HepG2 (cell line): Measurements from ENCODE around the gene MYOM1. TPM values are rescaled to one million over a fixed set of nuclear protein-coding genes. Genes with fewer than 3 reads are reported as not detected.

Experiments
- ARHGAP35 ChIP-seq: sonication (generic); formaldehyde crosslinking; IDR thresholded peaks from 2 replicates; pipeline ENCODE4 v1.9.0; 2022; ENCODE audit warnings: mild to moderate bottlenecking, inconsistent platforms, moderate library complexity, missing genetic modification reagents, borderline replicate concordance
- ATM ChIP-seq: fragments of 450-650 bp; IDR thresholded peaks from 2 replicates; pipeline ENCODE4 v1.7.1; 2017; ENCODE audit warnings: mild to moderate bottlenecking, borderline replicate concordance
- CREB1 ChIP-seq, 2 experiments: fragments of 450-650 bp in 1 of 2; IDR thresholded peaks; 2 replicates each; pipeline ENCODE4 v1.6.1; 2016 to 2017; ENCODE audit warnings: control low read depth in 1 of 2, mild to moderate bottlenecking in 1 of 2, missing compliant biosample characterization in 1 of 2, missing genetic modification characterization in 1 of 2
- EED ChIP-seq: sonication (generic); formaldehyde crosslinking; IDR thresholded peaks from 2 replicates; pipeline ENCODE4 v1.5.0; 2020; ENCODE audit warnings: mild to moderate bottlenecking, missing genetic modification reagents
- GLI4 ChIP-seq: sonication (generic); formaldehyde crosslinking; IDR thresholded peaks from 2 replicates; pipeline ENCODE4 v1.5.1; 2020; ENCODE audit warnings: missing genetic modification reagents, mild to moderate bottlenecking, moderate library complexity, borderline replicate concordance
- KDM5A ChIP-seq: fragments of 200-600 bp; sonication (generic); IDR thresholded peaks from 2 replicates; pipeline ENCODE4 v1.7.0; 2018; ENCODE audit warnings: antibody characterized with exemption, mild to moderate bottlenecking, low read length, borderline replicate concordance
- NFE2 ChIP-seq: sonication (generic); formaldehyde crosslinking; IDR thresholded peaks from 2 replicates; pipeline ENCODE4 v1.4.0; 2020; ENCODE audit warnings: missing genetic modification reagents
- NFRKB ChIP-seq: fragments of 450-650 bp; IDR thresholded peaks from 2 replicates; pipeline ENCODE4 v1.6.1; 2017
- NKX3-1 ChIP-seq: sonication (generic); formaldehyde crosslinking; IDR thresholded peaks from 2 replicates; pipeline ENCODE4 v1.5.0; 2020; ENCODE audit warnings: missing genetic modification reagents
- RFX3 ChIP-seq: IDR thresholded peaks from 2 replicates; pipeline ENCODE4 v1.6.1; 2016; ENCODE audit warnings: missing biosample characterization, missing genetic modification reagents
- RNF219 ChIP-seq: sonication (generic); formaldehyde crosslinking; IDR thresholded peaks from 2 replicates; pipeline ENCODE4 v1.5.0; 2020; ENCODE audit warnings: mild to moderate bottlenecking, missing genetic modification reagents
- TOPORS ChIP-seq: sonication (generic); formaldehyde crosslinking; IDR thresholded peaks from 2 replicates; pipeline ENCODE4 v1.8.0; 2023; ENCODE audit warnings: mild to moderate bottlenecking, missing genetic modification reagents
- TSC22D2 ChIP-seq: sonication (generic); formaldehyde crosslinking; IDR thresholded peaks from 2 replicates; pipeline ENCODE4 v1.5.1; 2020; ENCODE audit warnings: missing genetic modification reagents, mild to moderate bottlenecking, borderline replicate concordance
- ZNF17 ChIP-seq: sonication (generic); formaldehyde crosslinking; IDR thresholded peaks from 2 replicates; pipeline ENCODE4 v1.5.0; 2020; ENCODE audit warnings: mild to moderate bottlenecking, missing genetic modification reagents
- ZNF329 ChIP-seq: sonication (generic); formaldehyde crosslinking; IDR thresholded peaks from 2 replicates; pipeline ENCODE4 v1.9.0; 2021; ENCODE audit warnings: low read depth, mild to moderate bottlenecking, missing genetic modification reagents
- ZNF574 ChIP-seq: sonication (generic); formaldehyde crosslinking; IDR thresholded peaks from 2 replicates; pipeline ENCODE4 v1.4.0; 2020; ENCODE audit warnings: missing genetic modification reagents
- ZNF720 ChIP-seq: sonication (generic); formaldehyde crosslinking; IDR thresholded peaks from 2 replicates; pipeline ENCODE4 v1.4.0; 2020; ENCODE audit warnings: missing genetic modification reagents
- ZSCAN20 ChIP-seq: sonication (generic); formaldehyde crosslinking; IDR thresholded peaks from 2 replicates; pipeline ENCODE4 v1.4.0; 2020; ENCODE audit warnings: missing genetic modification reagents, mild to moderate bottlenecking, borderline replicate concordance
- ZUFSP ChIP-seq: sonication (generic); formaldehyde crosslinking; IDR thresholded peaks from 2 replicates; pipeline ENCODE4 v1.9.0; 2021; ENCODE audit warnings: missing genetic modification reagents, mild to moderate bottlenecking, borderline replicate concordance
- polyA plus RNA-seq, 8 experiments: library from polyadenylated mRNA; depleted of rRNA in 3 of 8; stranded (reverse) in 7 of 8; unstranded in 1 of 8; fragments of >200 nt; fragmentation: Illumina TruSeq in 4 of 8; extraction: Trizol in 4 of 8; gene quantifications; 2 replicates each; pipeline versions ENCODE4 v1.2.1 to v1.2.3, GENCODE V29; 2011 to 2016; ENCODE audit warnings: low read depth in 4 of 8, missing spikeins in 1 of 8, mixed read lengths in 1 of 8; ENCODE audit not compliant: insufficient read depth in 1 of 8
- total RNA-seq, 5 experiments: library from RNA; depleted of rRNA; stranded (reverse); fragments of >200 nt; fragmentation: Illumina TruSeq; extraction: Trizol; gene quantifications; 2 replicates each; pipeline ENCODE4 v1.2.3, GENCODE V29; 2016; ENCODE audit warnings: low read depth in 1 of 5

The MYOM1 gene
- total and polyA plus RNA-seq, 2 of the 13 experiments (the other 11 are each of a cell fraction or from before 2014, with no cell fraction given): 0.46 to 0.98 TPM

GRCh38 chr18:3051718-3052410, 167.9 kb downstream of the MYOM1 start (continued):
- TF ChIP-seq GLI4 (CRISPR knock-in tag): no peak
- no peak for TF ChIP-seq NFE2 (CRISPR knock-in tag)
- TF ChIP-seq TOPORS (CRISPR knock-in tag): peak; percentile 86
- TF ChIP-seq ZNF720: no peak
- no peak for TF ChIP-seq ZSCAN20
- no peak for TF ChIP-seq ZNF329 (CRISPR knock-in tag)
- no peak for TF ChIP-seq TSC22D2 (CRISPR knock-in tag)
- TF ChIP-seq NKX3-1 (CRISPR knock-in tag): 0 out of 2 replicates have a peak, but pooled peaks have one; percentile 8
- no peak for TF ChIP-seq ZUFSP (CRISPR knock-in tag)
- TF ChIP-seq CREB1 (IDR thresholded peaks at IDR 0.05): no peak
- TF ChIP-seq CREB1 (CRISPR knock-in tag; IDR thresholded peaks at IDR 0.05): peak; percentile 83
- TF ChIP-seq ARHGAP35 (CRISPR knock-in tag): no peak
- TF ChIP-seq EED (CRISPR knock-in tag): no peak
- TF ChIP-seq ZNF574 (CRISPR knock-in tag): no peak
- TF ChIP-seq ZNF17 (CRISPR knock-in tag): no peak
- TF ChIP-seq NFRKB: no peak
- TF ChIP-seq RNF219: peak; percentile 59; the same call in 1 of the 2 replicates
- TF ChIP-seq KDM5A: no peak
- TF ChIP-seq RFX3 (CRISPR knock-in tag): no peak; the same call in 1 of the 2 replicates
- no peak for TF ChIP-seq ATM
